HFFc6 (cell line): ENCODE measurements around the gene SLC19A2. TPM values are rescaled to one million over a fixed set of nuclear protein-coding genes. Genes with fewer than 3 reads are reported as not detected.

ENCODE experiments used
- DNase-seq: peaks from one replicate; pipeline ENCODE4 v3.0.0-alpha.2; 2018
- H3K27ac Mint-ChIP-seq: 2 replicates; pipeline ENCODE4 v1.8.0; 2020; ENCODE audit warnings: mild to moderate bottlenecking, mixed read lengths
- H3K27me3 Mint-ChIP-seq: 2 replicates; pipeline ENCODE4 v1.8.0; 2021; ENCODE audit warnings: mild to moderate bottlenecking, moderate library complexity, mixed read lengths; ENCODE audit not compliant: insufficient read depth
- H3K36me3 Mint-ChIP-seq: 2 replicates; pipeline ENCODE4 v1.8.0; 2021; ENCODE audit warnings: low read depth, mixed read lengths
- H3K4me1 Mint-ChIP-seq: 2 replicates; pipeline ENCODE4 v1.8.0; 2020; ENCODE audit warnings: low read depth, mixed read lengths
- H3K4me3 Mint-ChIP-seq: 2 replicates; pipeline ENCODE4 v1.8.0; 2020; ENCODE audit warnings: mild to moderate bottlenecking, moderate library complexity, mixed read lengths
- H3K9me3 Mint-ChIP-seq: 2 replicates; pipeline ENCODE4 v1.8.0; 2020; ENCODE audit warnings: mild to moderate bottlenecking, mixed read lengths
- total RNA-seq, 6 experiments: library from RNA; stranded (reverse); fragmentation: NEBNext Ultra II Directional; extraction: Animal tissue kit (Norgen Biotek cat#: 25700); gene quantifications; 2 replicates in 1 of 6; 3 replicates in 5 of 6; pipeline ENCODE4 v1.2.3, GENCODE V29; 2021
- TF ChIP-seq, protein P1 (sequence below): fragments of 200-600 bp; sonication (generic); IDR thresholded peaks from 2 replicates; pipeline ENCODE4 v1.5.0; 2021; ENCODE audit warnings: antibody characterized with exemption, mild to moderate bottlenecking

Gene SLC19A2
- total RNA-seq, 6 experiments from 2014 or later: 2.3 to 3.2 (median 2.8) TPM

DNA sequence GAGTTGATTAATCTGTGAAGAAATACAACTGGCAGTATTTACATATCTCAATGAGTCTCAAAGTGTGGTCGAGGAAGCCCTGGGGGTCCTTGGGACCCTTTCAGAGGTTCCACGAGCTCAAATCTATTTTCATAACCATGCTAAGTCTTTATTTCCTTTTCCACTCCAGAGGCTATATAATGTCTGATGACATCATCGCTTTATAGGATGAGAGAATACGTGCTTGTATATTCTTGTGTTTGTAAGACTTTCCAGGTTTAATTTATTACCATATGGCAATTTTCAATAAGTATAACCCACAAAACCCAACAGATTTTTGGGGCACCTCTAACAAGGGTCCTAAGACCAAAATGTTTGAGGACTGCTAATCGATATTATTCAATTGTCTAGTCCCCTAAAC, 1.4 kb upstream of the SLC19A2 start:
- H3K27ac Mint-ChIP-seq: peak overlapping the region; percentile 100
- no peaks in the 10 kb centered on the region for H3K9me3 Mint-ChIP-seq
- H3K36me3 Mint-ChIP-seq: no peaks in the 10 kb centered on the region
- TF ChIP-seq, protein P1, sequence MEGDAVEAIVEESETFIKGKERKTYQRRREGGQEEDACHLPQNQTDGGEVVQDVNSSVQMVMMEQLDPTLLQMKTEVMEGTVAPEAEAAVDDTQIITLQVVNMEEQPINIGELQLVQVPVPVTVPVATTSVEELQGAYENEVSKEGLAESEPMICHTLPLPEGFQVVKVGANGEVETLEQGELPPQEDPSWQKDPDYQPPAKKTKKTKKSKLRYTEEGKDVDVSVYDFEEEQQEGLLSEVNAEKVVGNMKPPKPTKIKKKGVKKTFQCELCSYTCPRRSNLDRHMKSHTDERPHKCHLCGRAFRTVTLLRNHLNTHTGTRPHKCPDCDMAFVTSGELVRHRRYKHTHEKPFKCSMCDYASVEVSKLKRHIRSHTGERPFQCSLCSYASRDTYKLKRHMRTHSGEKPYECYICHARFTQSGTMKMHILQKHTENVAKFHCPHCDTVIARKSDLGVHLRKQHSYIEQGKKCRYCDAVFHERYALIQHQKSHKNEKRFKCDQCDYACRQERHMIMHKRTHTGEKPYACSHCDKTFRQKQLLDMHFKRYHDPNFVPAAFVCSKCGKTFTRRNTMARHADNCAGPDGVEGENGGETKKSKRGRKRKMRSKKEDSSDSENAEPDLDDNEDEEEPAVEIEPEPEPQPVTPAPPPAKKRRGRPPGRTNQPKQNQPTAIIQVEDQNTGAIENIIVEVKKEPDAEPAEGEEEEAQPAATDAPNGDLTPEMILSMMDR: no peak
- H3K4me3 Mint-ChIP-seq: peak overlapping the region; percentile 94
- peaks cover 2% of the 10 kb centered on the region; the same call in 1 of the 2 replicates for H3K27me3 Mint-ChIP-seq
- H3K4me1 Mint-ChIP-seq: peaks cover 57% of the 10 kb centered on the region
- DNase-seq: no peak

DNA sequence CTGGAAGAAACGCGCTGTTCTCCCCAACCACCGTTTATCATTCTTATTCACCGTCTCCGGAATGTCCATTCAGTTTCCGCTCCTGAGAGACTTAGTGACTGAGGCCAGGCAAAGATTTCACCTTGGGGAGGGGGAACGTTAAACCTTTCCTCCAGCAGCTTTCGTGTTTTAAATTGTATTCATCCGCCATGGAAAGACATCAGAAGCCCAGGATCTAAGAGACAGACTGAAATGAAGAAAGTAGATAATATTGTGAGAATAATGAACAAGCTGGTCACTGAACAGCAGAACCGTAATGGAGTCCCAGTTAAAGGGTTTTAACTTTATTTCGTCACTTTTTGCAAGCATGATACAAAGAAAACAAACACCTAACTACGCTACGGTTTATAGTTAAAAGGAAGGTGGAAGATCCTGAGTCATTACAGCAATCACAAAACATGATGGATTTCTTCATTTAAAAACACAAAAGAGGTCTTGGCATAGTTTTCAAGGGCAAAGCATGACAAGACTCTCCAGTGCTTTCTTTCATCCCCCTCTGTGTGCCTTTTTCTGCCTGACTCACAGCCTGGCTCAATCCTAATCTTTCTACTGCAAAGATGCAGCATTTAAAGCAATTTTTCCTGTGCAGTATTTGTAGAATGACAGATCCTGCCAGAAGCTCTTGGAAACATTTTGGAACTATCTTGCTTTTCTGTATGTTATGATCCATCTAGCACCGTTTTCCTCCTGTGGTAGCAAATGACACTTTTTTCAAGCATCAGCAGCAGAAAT, 722 bp upstream of the SLC19A2 start:
- H3K36me3 Mint-ChIP-seq: no peaks in the 10 kb centered on the region
- H3K27me3 Mint-ChIP-seq: peaks cover 2% of the 10 kb centered on the region; the same call in 1 of the 2 replicates
- H3K9me3 Mint-ChIP-seq: no peaks in the 10 kb centered on the region
- H3K4me3 Mint-ChIP-seq: peak overlapping the region; percentile 94
- H3K27ac Mint-ChIP-seq: peak overlapping the region; percentile 100
- DNase-seq: peak; percentile 40
- TF ChIP-seq, protein P1: no peak
- peaks cover 51% of the 10 kb centered on the region for H3K4me1 Mint-ChIP-seq

DNA sequence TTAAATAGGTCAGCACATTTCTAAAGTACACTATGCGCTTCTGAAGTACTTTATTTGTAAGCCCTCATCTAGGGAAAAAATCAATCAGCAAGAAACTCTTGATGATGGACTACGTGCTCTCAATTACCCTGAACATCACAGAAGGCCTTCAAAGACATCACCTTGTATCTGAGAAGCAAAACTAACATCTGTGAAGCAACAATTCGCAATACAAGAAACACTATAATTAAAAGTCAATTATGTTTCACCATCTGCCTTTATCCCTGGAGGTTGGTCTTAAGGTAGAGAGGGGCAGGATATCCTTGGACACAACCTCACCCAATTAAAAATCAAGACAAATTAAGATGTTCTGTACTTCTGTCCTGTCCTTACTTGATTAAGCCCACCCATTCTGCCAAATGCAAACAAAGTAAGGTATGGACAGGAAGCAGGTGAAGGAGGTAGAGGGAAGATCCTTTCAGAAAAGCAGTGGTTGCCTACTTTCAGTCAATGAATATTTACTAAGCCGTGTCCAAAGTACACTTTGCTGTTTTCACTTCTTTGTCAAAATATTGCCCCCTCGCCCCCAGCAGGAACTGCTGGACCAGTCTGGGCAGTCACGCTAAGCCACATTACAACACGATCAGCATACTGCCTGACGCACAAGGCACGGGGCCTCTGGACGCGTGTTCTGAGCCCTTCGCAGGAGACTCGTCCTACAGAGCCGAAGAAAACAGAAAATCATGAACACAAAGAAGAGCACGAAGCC, 887 bp downstream of the SLC19A2 start:
- no peaks in the 10 kb centered on the region for H3K36me3 Mint-ChIP-seq
- H3K27me3 Mint-ChIP-seq: peaks cover 2% of the 10 kb centered on the region; the same call in 1 of the 2 replicates
- peak overlapping the region; percentile 100 for H3K27ac Mint-ChIP-seq
- peak overlapping the region; percentile 94 for H3K4me3 Mint-ChIP-seq
- TF ChIP-seq, protein P1: no peak
- H3K9me3 Mint-ChIP-seq: no peaks in the 10 kb centered on the region
- H3K4me1 Mint-ChIP-seq: peaks cover 51% of the 10 kb centered on the region
- peak; percentile 59 for DNase-seq

DNA sequence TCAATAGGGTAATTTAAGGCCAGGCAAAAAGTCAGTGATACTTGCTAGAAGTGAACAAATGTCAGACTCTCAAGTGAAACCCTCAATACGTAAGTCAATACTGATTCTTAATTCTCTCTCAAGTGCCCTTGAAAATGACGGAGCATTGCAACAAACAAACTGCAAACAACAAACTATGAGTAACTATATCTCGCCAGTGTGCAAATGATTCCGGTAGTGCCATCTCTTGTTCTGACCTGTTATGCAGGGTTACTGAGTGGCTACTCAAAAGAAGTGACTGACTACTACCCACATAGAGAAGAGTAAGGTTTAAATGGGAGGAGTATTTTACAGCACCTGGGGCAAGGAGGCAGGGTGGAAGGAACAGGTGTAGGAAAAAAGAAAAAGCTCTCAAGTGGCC, 1.6 kb downstream of the SLC19A2 start:
- Mint-ChIP-seq H3K27me3 (peaks cover 2% of the 10 kb centered on the region; the same call in 1 of the 2 replicates), H3K4me1 (peaks cover 51% of the 10 kb centered on the region), H3K36me3 (no peaks in the 10 kb centered on the region), H3K9me3 (no peaks in the 10 kb centered on the region), H3K4me3 (peak overlapping the region; percentile 94), H3K27ac (peak overlapping the region; percentile 57; the same call in 1 of the 2 replicates)
- no peak for DNase-seq
- TF ChIP-seq, protein P1: no peak

DNA sequence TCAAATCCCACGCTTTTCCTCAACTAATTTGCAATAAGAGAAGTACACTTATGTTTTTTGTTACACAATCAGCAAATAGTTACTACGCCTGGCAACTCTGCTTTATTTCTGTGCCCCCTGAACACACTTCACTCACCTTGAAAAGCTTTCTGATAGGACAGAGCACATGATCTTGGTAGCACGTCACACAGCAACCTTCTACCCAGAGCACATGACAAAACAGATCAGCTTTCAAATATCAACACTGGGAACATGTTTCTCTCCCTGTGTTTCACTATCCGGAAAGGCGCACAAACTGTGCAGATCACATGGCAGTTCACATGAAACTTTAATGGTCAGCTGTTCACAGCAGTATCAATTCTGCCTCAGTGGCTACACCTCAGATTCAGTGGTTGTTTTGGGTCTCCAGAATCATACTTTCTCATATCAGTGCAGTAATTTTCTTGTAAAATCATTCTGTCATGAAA, 2.2 kb downstream of the SLC19A2 start:
- TF ChIP-seq, protein P1: no peak
- Mint-ChIP-seq H3K27me3 (peaks cover 2% of the 10 kb centered on the region; the same call in 1 of the 2 replicates), H3K36me3 (no peaks in the 10 kb centered on the region), H3K4me1 (peaks cover 51% of the 10 kb centered on the region), H3K4me3 (peak overlapping the region; percentile 94), H3K27ac (peak overlapping the region; percentile 57; the same call in 1 of the 2 replicates), H3K9me3 (no peaks in the 10 kb centered on the region)
- DNase-seq: no peak
